ENCODE results near the gene FAM43A. TPM values are rescaled to one million over a fixed set of nuclear protein-coding genes. Genes with fewer than 3 reads are reported as not detected.

FAM43A gene
- total RNA-seq, 4 donors from 2014 or later, result 20.2 to 33.6 (median 31.9) TPM

- no peak for TF ChIP-seq CTCF (IDR thresholded peaks at IDR 0.05)
- no peak for TF ChIP-seq POLR2A (IDR thresholded peaks at IDR 0.05)
- DNase-seq, result no peak
- Histone ChIP-seq H3K27me3 (peaks cover 0 to 17% (median 0%) of the 10 kb centered on the region in 4 donors), H3K27ac (no peak overlapping the region), H3K4me1 (peaks cover 5 to 24% (median 10%) of the 10 kb centered on the region in 3 donors), H3K9me3 (peaks cover 0 to 10% (median 5%) of the 10 kb centered on the region in 3 donors), H3K36me3 (no peaks in the 10 kb centered on the region), H3K4me3 (no peak overlapping the region)
- 57 to 66% methylated on average over 7 of the region's 7 CpGs for WGBS, 2 donors
- intact Hi-C loops (cut with DNase I), result no loop called here
Observed at GRCh38 chr3:194736896-194737600, 51.4 kb downstream of the FAM43A start.

Small RNA genes lying within 50 kb of the gene (small RNA-seq; reads per million reads assigned to genes)
- 0 reads per million in 4 donors for gene AC046143.2

Other genes starting within 250 kb of the FAM43A start
- 100 to 1,000 TPM in 1 of 4 donors, 10 to 100 TPM in 3; 55.6 to 166 (median 94.7) TPM for gene ATP13A3, start 198.9 kb upstream of the FAM43A start, total RNA-seq
- 10 to 100 TPM in 1 of 4 donors, 1 to 10 TPM in 3; 4.7 to 11.9 (median 7.6) TPM for gene TMEM44, start 52.5 kb upstream of the FAM43A start, total RNA-seq
- gene LSG1, start 13.7 kb upstream of the FAM43A start, total RNA-seq, result 10 to 100 TPM; 25.6 to 42.0 (median 30.4) TPM

Measured in esophagus squamous epithelium (tissue), 5 donors.